Mesendoderm (in vitro differentiated cells): ENCODE data around the gene POP5.
"Not testable (repeated sequence)": the region's sequence is repeated elsewhere in the genome, so short reads cannot be mapped to it uniquely, and the experiment has no call there.

Experiments
- DNase-seq: peaks from one replicate; pipeline ENCODE4 v3.0.0; 2013
- H2AK5ac ChIP-seq: 2 replicates; pipeline ENCODE4 v1.6.1; 2013; ENCODE audit warnings: low read length, inconsistent platforms
- H2BK120ac ChIP-seq: 2 replicates; pipeline ENCODE4 v1.6.1; 2013; ENCODE audit warnings: low read depth, mild to moderate bottlenecking, low read length, moderate library complexity, mixed read lengths
- H2BK15ac ChIP-seq: replicated peaks from 2 replicates; pipeline ENCODE4 v1.6.1; 2013; ENCODE audit warnings: low read depth, mild to moderate bottlenecking, moderate library complexity
- H2BK5ac ChIP-seq: 2 replicates; pipeline ENCODE4 v1.6.1; 2013; ENCODE audit warnings: low read length, inconsistent platforms
- H3K18ac ChIP-seq: 2 replicates; pipeline ENCODE4 v1.6.1; 2013; ENCODE audit warnings: mild to moderate bottlenecking, low read length, mixed read lengths
- H3K23ac ChIP-seq: one replicate; pipeline ENCODE4 v1.6.1; 2013; ENCODE audit warnings: low read length
- H3K27ac ChIP-seq: 2 replicates; pipeline ENCODE4 v1.5.1; 2013; ENCODE audit warnings: low read depth, mild to moderate bottlenecking, inconsistent platforms, low read length, moderate library complexity
- H3K27me3 ChIP-seq: 2 replicates; pipeline ENCODE4 v1.6.1; 2013; ENCODE audit warnings: low read length, control low read depth, mild to moderate bottlenecking, inconsistent platforms; ENCODE audit not compliant: insufficient read depth, poor library complexity
- H3K36me3 ChIP-seq: 2 replicates; pipeline ENCODE4 v1.6.1; 2013; ENCODE audit warnings: low read length, inconsistent platforms; ENCODE audit not compliant: control insufficient read depth, insufficient read depth
- H3K4ac ChIP-seq: one replicate; pipeline ENCODE4 v1.6.1; 2013; ENCODE audit warnings: low read depth, mild to moderate bottlenecking, low read length, moderate library complexity
- H3K4me1 ChIP-seq: 2 replicates; pipeline ENCODE4 v1.6.1; 2013; ENCODE audit warnings: low read depth, low read length, inconsistent platforms; ENCODE audit not compliant: control insufficient read depth
- H3K4me2 ChIP-seq: 2 replicates; pipeline ENCODE4 v1.6.1; 2013; ENCODE audit warnings: low read length
- H3K4me3 ChIP-seq: 2 replicates; pipeline ENCODE4 v1.5.1; 2013; ENCODE audit warnings: mild to moderate bottlenecking, low read length
- H3K56ac ChIP-seq: one replicate; pipeline ENCODE4 v1.6.1; 2013; ENCODE audit warnings: low read length
- H3K79me1 ChIP-seq: 2 replicates; pipeline ENCODE4 v1.6.1; 2013; ENCODE audit warnings: low read length, inconsistent platforms
- H3K79me2 ChIP-seq: 2 replicates; pipeline ENCODE4 v1.6.1; 2013; ENCODE audit warnings: mild to moderate bottlenecking, low read length; ENCODE audit not compliant: control insufficient read depth, insufficient read depth
- H3K9ac ChIP-seq: 2 replicates; pipeline ENCODE4 v1.6.1; 2013; ENCODE audit warnings: low read length, inconsistent platforms
- H4K5ac ChIP-seq: one replicate; pipeline ENCODE4 v1.6.1; 2013; ENCODE audit warnings: low read length
- H4K8ac ChIP-seq: one replicate; pipeline ENCODE4 v1.6.1; 2013; ENCODE audit warnings: low read depth, mild to moderate bottlenecking, control low read depth, low read length, moderate library complexity
- WGBS: extraction: QIAGEN DNeasy Blood & Tissue Kit; methylation state at CpG from one replicate; pipeline ENCODE4 v1.1.7; 2013; ENCODE audit warnings: low lambda C conversion rate, missing lambda C conversion rate; ENCODE audit not compliant: insufficient coverage; ENCODE audit errors: extremely low coverage; 5-methylcytosine and 5-hydroxymethylcytosine counted together

Gene POP5

DNA sequence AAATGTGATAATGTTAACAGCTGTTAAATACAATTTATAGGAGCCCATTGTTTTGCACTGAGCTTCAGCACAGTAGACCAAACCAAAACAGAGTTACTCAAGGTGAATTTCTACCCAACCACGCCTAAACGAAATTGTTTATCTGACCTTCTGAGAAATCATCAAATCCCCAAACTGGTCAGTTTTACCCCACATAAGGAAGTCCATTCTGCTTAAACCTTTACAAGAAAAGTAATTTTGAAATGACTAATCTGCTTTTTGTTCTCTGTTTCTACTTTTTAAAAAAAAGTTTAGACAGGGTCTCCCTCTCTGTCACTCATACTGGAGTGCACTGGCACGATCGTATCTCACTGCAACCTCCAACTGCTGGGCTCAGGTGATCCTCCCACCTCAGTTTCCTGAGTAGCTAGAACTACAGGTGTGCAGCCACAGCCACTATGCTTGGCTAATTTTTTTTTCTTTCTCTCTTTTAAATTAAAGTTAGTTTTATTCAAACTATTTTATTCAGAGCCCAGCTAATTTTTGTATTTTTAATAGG lies 48.4 kb downstream of the POP5 start:
- H3K27ac ChIP-seq: no peak overlapping the region
- peaks cover 30% of the 10 kb centered on the region for H3K79me2 ChIP-seq
- H4K8ac ChIP-seq: no peak overlapping the region
- no peak overlapping the region for H2BK5ac ChIP-seq
- H3K4me3 ChIP-seq: no peak overlapping the region
- no peak overlapping the region for H3K56ac ChIP-seq
- H4K5ac ChIP-seq: no peak overlapping the region
- peaks cover 5% of the 10 kb centered on the region for H3K4me1 ChIP-seq
- H2AK5ac ChIP-seq: no peak overlapping the region
- H2BK120ac ChIP-seq: no peak overlapping the region
- no peaks in the 10 kb centered on the region for H3K27me3 ChIP-seq
- H3K36me3 ChIP-seq: no peaks in the 10 kb centered on the region
- no peak overlapping the region for H3K9ac ChIP-seq
- WGBS: no CpG with 5 or more reads among the region's 4 CpGs
- no peak overlapping the region for H3K18ac ChIP-seq
- no peak for DNase-seq
- H3K4me2 ChIP-seq: no peak overlapping the region
- H3K79me1 ChIP-seq: peaks cover 6% of the 10 kb centered on the region
- no peak overlapping the region for H2BK15ac ChIP-seq
- no peak overlapping the region for H3K23ac ChIP-seq
- no peak overlapping the region for H3K4ac ChIP-seq

DNA sequence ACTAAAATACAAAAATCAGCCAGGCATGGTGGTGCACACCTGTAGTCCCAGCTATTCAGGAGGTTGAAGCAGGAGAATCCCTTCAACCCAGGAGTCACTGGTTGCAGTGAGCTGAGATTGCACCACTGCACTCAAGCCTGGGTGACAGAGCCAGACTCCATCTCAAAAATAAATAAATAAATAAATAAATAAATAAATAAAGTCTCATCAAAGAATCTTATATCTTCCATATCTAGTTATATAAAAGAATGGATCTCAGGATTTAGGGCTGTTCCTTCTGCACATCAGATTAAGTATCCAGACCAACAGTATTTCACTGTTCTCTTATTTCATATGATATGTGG lies 50.8 kb downstream of the POP5 start:
- not testable (repeated sequence) for DNase-seq, H4K5ac ChIP-seq, H2BK5ac ChIP-seq, H3K4ac ChIP-seq, H3K79me2 ChIP-seq, H3K36me3 ChIP-seq, H3K27ac ChIP-seq, H3K4me1 ChIP-seq, H4K8ac ChIP-seq, H3K79me1 ChIP-seq, H3K4me2 ChIP-seq, H2BK120ac ChIP-seq, H3K56ac ChIP-seq, H3K27me3 ChIP-seq, H3K4me3 ChIP-seq, H2AK5ac ChIP-seq, H3K23ac ChIP-seq, H3K9ac ChIP-seq, H2BK15ac ChIP-seq, H3K18ac ChIP-seq

DNA sequence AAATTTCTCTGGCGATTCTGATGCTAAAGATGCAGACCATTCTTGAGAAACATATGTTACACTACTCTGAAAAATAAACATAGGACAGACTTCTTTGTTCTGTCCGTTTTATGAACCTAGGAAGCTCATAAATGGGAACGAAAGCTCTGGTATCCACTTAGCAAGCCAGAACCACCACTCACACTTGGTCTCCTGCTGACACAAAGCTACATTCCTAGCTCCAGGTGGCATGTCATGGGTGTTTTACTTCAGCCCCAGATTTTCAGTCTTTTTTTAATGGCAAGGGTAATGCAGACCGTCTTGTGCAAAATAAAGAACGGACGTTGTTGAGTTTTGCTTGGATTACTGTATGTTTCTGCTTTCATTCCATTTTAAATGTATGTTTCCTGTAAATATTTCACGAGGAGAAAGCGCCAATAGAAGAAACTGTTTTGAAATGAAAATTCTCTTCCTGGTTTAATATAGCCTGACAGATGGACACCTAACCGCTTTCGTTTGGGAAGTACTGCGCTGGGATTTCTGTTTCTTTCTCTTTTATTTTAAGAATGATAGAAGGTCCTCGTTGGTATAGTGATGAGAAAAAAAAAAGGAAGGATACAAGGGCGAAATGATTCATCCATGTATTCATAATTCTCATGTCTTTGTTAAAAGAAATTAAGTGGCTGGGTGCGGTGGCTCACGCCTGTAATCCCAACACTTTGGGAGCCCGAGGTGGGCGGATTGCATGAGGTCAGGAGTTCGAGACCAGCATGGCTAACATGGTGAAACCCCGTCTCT lies 51.4 kb downstream of the POP5 start:
- H2BK5ac ChIP-seq: no peak overlapping the region
- no peak overlapping the region for H3K23ac ChIP-seq
- peaks cover 3% of the 10 kb centered on the region for H3K4me1 ChIP-seq
- peak overlapping the region; percentile 91 for H3K56ac ChIP-seq
- H3K18ac ChIP-seq: no peak overlapping the region
- H4K5ac ChIP-seq: no peak overlapping the region
- H4K8ac ChIP-seq: no peak overlapping the region
- no peak overlapping the region for H2AK5ac ChIP-seq
- H3K27ac ChIP-seq: no peak overlapping the region
- H3K4me3 ChIP-seq: no peak overlapping the region
- H3K36me3 ChIP-seq: no peaks in the 10 kb centered on the region
- peak overlapping the region; percentile 26 for H3K4me2 ChIP-seq
- H3K79me2 ChIP-seq: peaks cover 4% of the 10 kb centered on the region
- no peak overlapping the region for H3K4ac ChIP-seq
- peak overlapping the region; percentile 59 for H2BK15ac ChIP-seq
- H3K27me3 ChIP-seq: no peaks in the 10 kb centered on the region
- DNase-seq: peak; percentile 82
- no peak overlapping the region for H2BK120ac ChIP-seq
- no CpG with 5 or more reads among the region's 19 CpGs for WGBS
- no peaks in the 10 kb centered on the region for H3K79me1 ChIP-seq
- peak overlapping the region; percentile 92 for H3K9ac ChIP-seq

DNA sequence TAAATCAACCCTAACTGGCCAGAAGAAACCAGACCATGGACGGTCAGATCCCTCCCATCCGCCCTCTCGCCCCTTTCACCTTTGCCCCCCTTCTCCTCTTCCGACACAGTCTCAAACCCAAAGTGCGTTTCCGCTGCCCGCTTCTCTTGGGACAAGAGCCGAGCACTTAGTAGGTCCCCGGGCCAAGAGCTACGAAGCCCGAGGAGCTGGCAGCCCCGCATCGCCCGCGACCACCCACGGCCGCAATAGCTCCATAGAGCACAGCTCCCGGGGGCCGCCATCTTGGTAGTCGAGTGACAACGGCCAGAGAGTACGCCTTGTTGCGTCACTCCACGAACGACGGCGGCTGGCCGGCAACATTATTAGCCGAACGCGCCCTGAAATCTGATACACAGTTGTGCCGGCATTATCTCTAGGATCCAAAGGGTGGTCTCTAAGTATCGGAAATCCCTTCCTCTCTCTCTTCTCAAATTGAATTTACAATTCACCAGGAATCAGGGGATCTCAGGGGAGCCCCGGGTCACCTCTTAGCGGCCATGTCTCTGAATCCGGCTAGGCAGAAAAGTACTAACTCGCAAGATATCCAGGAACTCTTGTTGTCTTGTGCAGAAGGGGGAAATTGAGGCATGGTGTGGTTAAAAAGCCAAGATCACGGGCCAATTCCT lies 52.2 kb downstream of the POP5 start, which contains the start of gene COQ5:
Gene COQ5, minus strand, starts transcription at position 298 of the 665 bp plus-strand sequence. Its CDS starts 17 bp downstream, at position 281.
- WGBS: no CpG with 5 or more reads among the region's 38 CpGs
- H3K79me1 ChIP-seq: no peaks in the 10 kb centered on the region
- H2BK120ac ChIP-seq: no peak within 1 kb of the TSS
- H3K4me2 ChIP-seq: peak within 1 kb of the TSS; percentile 82
- peak within 1 kb of the TSS; percentile 92 for H3K9ac ChIP-seq
- peak within 1 kb of the TSS; percentile 97 for H3K4ac ChIP-seq
- peak within 1 kb of the TSS; percentile 88 for H3K4me3 ChIP-seq
- peak within 1 kb of the TSS; percentile 86 for H3K27ac ChIP-seq
- peak within 1 kb of the TSS; percentile 59 for H2BK15ac ChIP-seq
- H3K56ac ChIP-seq: peak within 1 kb of the TSS; percentile 94
- H3K36me3 ChIP-seq: no peaks in the 10 kb centered on the region
- H3K27me3 ChIP-seq: no peaks in the 10 kb centered on the region
- H3K4me1 ChIP-seq: peaks cover 3% of the 10 kb centered on the region
- peak within 1 kb of the TSS; percentile 97 for H3K18ac ChIP-seq
- H3K79me2 ChIP-seq: no peaks in the 10 kb centered on the region
- H4K5ac ChIP-seq: peak within 1 kb of the TSS; percentile 90
- H3K23ac ChIP-seq: no peak within 1 kb of the TSS
- DNase-seq: peak; percentile 93
- H2AK5ac ChIP-seq: no peak within 1 kb of the TSS
- H2BK5ac ChIP-seq: peak within 1 kb of the TSS; percentile 74
- peak within 1 kb of the TSS; percentile 69 for H4K8ac ChIP-seq
